Naive thymus-derived CD8-positive, alpha-beta T cell (primary cell): ENCODE measurements around the gene KIF2C. TPM values are rescaled to one million over a fixed set of nuclear protein-coding genes. Genes with fewer than 3 reads are reported as not detected.
"Not testable (repeated sequence)": the region's sequence is repeated elsewhere in the genome, so short reads cannot be mapped to it uniquely, and the experiment has no call there.

ENCODE experiments used
- ATAC-seq, 2 donors: fragments of 150-1000 bp; cut with Tn5 transposase in 1 of 2; sonication (Bioruptor Pico), chemical (Tn5 transposase) in 1 of 2; 1 replicate in 1 of 2; 2 replicates in 1 of 2; pipeline ENCODE4 v1.10.0; 2021; ENCODE audit warnings: mild to moderate bottlenecking in 2 of 2, moderate library complexity in 2 of 2
- POLR2A ChIA-PET: fragments of 350-600 bp; sonication (Branson Sonifier 250); formaldehyde crosslinking; loops from one replicate; lab custom pipeline; 2021; ENCODE audit warnings: antibody characterized with exemption; lab: Charles Lee
- DNase-seq, 10 donors: peaks; one replicate each; pipeline versions ENCODE4 v3.0.0 to v3.0.0-alpha.2; 2020 to 2022
- H3K27ac Mint-ChIP-seq, 10 donors: one replicate each; pipeline ENCODE4 v1.8.0; 2020 to 2022; ENCODE audit warnings: mild to moderate bottlenecking in 10 of 10, mixed read lengths in 10 of 10, moderate library complexity in 4 of 10, inconsistent platforms in 1 of 10
- H3K27me3 Mint-ChIP-seq, 5 donors: one replicate each; pipeline ENCODE4 v1.8.0; 2021 to 2022; ENCODE audit warnings: mixed read lengths in 5 of 5
- H3K36me3 Mint-ChIP-seq, 3 donors: one replicate each; pipeline ENCODE4 v1.8.0; 2020 to 2022; ENCODE audit warnings: mixed read lengths in 3 of 3, mild to moderate bottlenecking in 2 of 3, inconsistent platforms in 1 of 3
- H3K4me1 Mint-ChIP-seq, 4 donors: one replicate each; pipeline ENCODE4 v1.8.0; 2021 to 2022; ENCODE audit warnings: mixed read lengths in 4 of 4
- H3K4me3 Mint-ChIP-seq, 10 donors: one replicate each; pipeline ENCODE4 v1.8.0; 2020 to 2022; ENCODE audit warnings: mild to moderate bottlenecking in 10 of 10, mixed read lengths in 10 of 10, moderate library complexity in 6 of 10, inconsistent platforms in 1 of 10
- H3K9me3 Mint-ChIP-seq, 9 donors: one replicate each; pipeline ENCODE4 v1.8.0; 2020 to 2022; ENCODE audit warnings: mixed read lengths in 9 of 9, mild to moderate bottlenecking in 3 of 9, inconsistent platforms in 1 of 9, moderate library complexity in 1 of 9
- polyA plus RNA-seq, 3 donors: library from polyadenylated mRNA; unstranded; fragments of 300-500 nt; fragmentation: Illumina TruSeq; gene quantifications; one replicate each; pipeline ENCODE4 v1.2.3, GENCODE V29; 2021
- total RNA-seq, 8 experiments: library from RNA in 2 of 8; stranded (reverse) in 2 of 8; gene quantifications; one replicate each; pipeline ENCODE4 v1.2.3 and lab custom pipeline; 2021 to 2026

Gene KIF2C
- total and polyA plus RNA-seq, 5 experiments from 2014 or later: 0.40 to 0.91 (median 0.41) TPM

DNA sequence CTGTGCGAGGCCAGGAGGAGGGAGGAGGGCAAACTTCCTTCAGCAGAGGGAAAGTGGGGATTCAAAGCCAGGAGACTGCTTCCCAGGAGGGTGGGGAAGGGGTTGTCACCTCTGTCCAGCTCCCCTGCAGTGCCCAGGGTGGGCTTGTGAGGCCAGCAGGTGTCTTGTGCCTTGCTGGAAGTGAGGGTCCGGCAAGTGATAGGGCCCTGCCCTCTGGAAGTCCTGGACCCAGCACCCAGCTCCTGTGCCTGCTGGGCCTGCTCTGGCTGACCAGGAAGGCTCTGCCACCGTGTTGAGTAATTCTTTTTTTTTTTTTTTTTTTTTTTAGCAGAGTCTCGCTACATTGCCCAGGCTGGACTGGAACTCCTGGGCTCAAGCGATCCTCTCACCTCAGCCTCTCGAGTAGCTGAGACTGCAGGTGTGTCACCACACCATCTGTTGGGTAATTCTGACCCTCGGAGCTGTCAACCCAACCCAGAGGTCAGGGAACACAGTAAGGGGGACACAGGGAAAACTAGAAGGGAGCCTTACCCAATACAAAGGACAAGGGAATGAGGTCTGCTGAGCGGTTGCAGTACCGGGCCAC, 47.3 kb downstream of the KIF2C start:
- Mint-ChIP-seq H3K27ac (peak overlapping the region; percentile 35 to 95 (median 88)), H3K9me3 (no peaks in the 10 kb centered on the region), H3K36me3 (peaks cover 0 to 4% (median 0%) of the 10 kb centered on the region in 3 donors), H3K4me1 (peaks cover 16 to 34% (median 29%) of the 10 kb centered on the region in 4 donors), H3K4me3 (peak overlapping the region; percentile 69 to 84 (median 80)), H3K27me3 (no peaks in the 10 kb centered on the region)
- DNase-seq: no peak
- POLR2A ChIA-PET: interaction anchor here (0.5 to 11.9 kb wide), 11 partner anchors 11 to 1560 kb away, joined by 3 to 100 read pairs (median 19); partner anchors contain the start of genes BTBD19, DYNLT4, HECTD3 and PLK3
- no peak for ATAC-seq

- H3K9me3 Mint-ChIP-seq: no peaks in the 10 kb centered on the region
- H3K4me3 Mint-ChIP-seq: peak overlapping the region in 1 of 10 donors; percentile 10
- DNase-seq (no peak), ATAC-seq (no peak)
- H3K36me3 Mint-ChIP-seq: no peaks in the 10 kb centered on the region
- no peaks in the 10 kb centered on the region for H3K27me3 Mint-ChIP-seq
- H3K27ac Mint-ChIP-seq: peak overlapping the region in 1 of 10 donors; percentile 7
- POLR2A ChIA-PET: interaction anchor here (0.6 to 11.9 kb wide), 10 partner anchors 12 to 1560 kb away, joined by 3 to 100 read pairs (median 20); partner anchors contain the start of genes BTBD19, DYNLT4, EIF2B3 and HECTD3
- peaks cover 16 to 34% (median 29%) of the 10 kb centered on the region in 4 donors for H3K4me1 Mint-ChIP-seq
These were observed 47.9 kb downstream of the KIF2C start for GRCh38 chr1:44787506-44787905.

GRCh38 chr1:44788120-44788860, 48.7 kb downstream of the KIF2C start, which contains the start of gene BEST4:
TSS of gene BEST4 (minus strand) at chr1:44788170. CDS start at chr1:44787705, 465 bp downstream.
- no peaks in the 10 kb centered on the region for H3K36me3 Mint-ChIP-seq
- no peak for DNase-seq
- H3K4me1 Mint-ChIP-seq: peaks cover 16 to 29% (median 28%) of the 10 kb centered on the region in 4 donors
- H3K9me3 Mint-ChIP-seq: no peaks in the 10 kb centered on the region
- no peaks in the 10 kb centered on the region for H3K27me3 Mint-ChIP-seq
- ATAC-seq: no peak
- peak within 1 kb of the TSS in 4 of 10 donors; percentile 20 to 89 (median 24) for H3K27ac Mint-ChIP-seq
- POLR2A ChIA-PET: interaction anchor here (0.6 to 11.9 kb wide), 9 partner anchors 12 to 198 kb away, joined by 3 to 100 read pairs (median 5); partner anchors contain the start of genes BTBD19, EIF2B3, PLK3 and RPS8
- H3K4me3 Mint-ChIP-seq: peak within 1 kb of the TSS in 2 of 10 donors; percentile 10 to 26

- Mint-ChIP-seq H3K9me3 (no peaks in the 10 kb centered on the region), H3K36me3 (no peaks in the 10 kb centered on the region), H3K4me1 (peaks cover 4 to 5% (median 4%) of the 10 kb centered on the region in 4 donors), H3K27ac (peak overlapping the region in 3 of 10 donors; percentile 3 to 70 (median 65)), H3K4me3 (no peak overlapping the region), H3K27me3 (no peaks in the 10 kb centered on the region)
- DNase-seq (no peak), ATAC-seq (no peak)
- POLR2A ChIA-PET: interaction anchor here (0.8 to 11.9 kb wide), 5 partner anchors 9 to 512 kb away, joined by 3 to 100 read pairs (median 4); partner anchors contain the start of genes HECTD3 and PLK3
These were observed 51.5 kb downstream of the KIF2C start for GRCh38 chr1:44790968-44791801.

- Mint-ChIP-seq H3K9me3 (no peaks in the 10 kb centered on the region), H3K4me1 (no peaks in the 10 kb centered on the region), H3K27me3 (no peaks in the 10 kb centered on the region), H3K27ac (peak overlapping the region in 2 of 10 donors; percentile 34 to 37), H3K36me3 (no peaks in the 10 kb centered on the region), H3K4me3 (peak overlapping the region in 1 of 10 donors; percentile 32)
- ATAC-seq: no peak
- POLR2A ChIA-PET: interaction anchor here (0.8 to 11.9 kb wide), 4 partner anchors 21 to 65 kb away, joined by 3 to 100 read pairs (median 4); partner anchors contain the start of gene RNU5D-1
- no peak for DNase-seq
These were observed 53.3 kb downstream of the KIF2C start for GRCh38 chr1:44792736-44793502.

DNA sequence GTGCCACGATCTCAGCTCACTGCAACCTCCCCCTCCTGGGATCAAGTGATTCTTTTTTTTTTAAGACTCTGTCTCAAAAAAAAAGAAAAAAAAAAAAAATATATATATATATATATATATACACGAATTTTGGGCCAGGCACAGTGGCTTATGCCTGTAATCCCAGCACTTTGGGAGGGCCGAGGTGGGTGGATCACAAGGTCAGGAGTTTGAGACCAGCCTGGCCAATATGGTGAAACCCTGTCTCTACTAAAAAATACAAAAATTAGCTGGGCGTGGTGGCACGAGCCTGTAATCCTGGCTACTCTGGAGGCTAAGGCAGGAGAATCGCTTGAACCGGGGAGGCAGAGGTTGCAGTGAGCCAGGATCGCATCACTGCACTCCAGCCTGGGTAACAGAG, 58.2 kb downstream of the KIF2C start:
- POLR2A ChIA-PET: interaction anchor here (0.8 to 16.4 kb wide), 3 partner anchors 14 to 77 kb away, joined by 3 to 590 read pairs (median 413); partner anchors contain the start of genes BTBD19 and DYNLT4
- DNase-seq: peak in 1 of 10 donors; percentile 13
- H3K4me3 Mint-ChIP-seq: not testable (repeated sequence)

DNA sequence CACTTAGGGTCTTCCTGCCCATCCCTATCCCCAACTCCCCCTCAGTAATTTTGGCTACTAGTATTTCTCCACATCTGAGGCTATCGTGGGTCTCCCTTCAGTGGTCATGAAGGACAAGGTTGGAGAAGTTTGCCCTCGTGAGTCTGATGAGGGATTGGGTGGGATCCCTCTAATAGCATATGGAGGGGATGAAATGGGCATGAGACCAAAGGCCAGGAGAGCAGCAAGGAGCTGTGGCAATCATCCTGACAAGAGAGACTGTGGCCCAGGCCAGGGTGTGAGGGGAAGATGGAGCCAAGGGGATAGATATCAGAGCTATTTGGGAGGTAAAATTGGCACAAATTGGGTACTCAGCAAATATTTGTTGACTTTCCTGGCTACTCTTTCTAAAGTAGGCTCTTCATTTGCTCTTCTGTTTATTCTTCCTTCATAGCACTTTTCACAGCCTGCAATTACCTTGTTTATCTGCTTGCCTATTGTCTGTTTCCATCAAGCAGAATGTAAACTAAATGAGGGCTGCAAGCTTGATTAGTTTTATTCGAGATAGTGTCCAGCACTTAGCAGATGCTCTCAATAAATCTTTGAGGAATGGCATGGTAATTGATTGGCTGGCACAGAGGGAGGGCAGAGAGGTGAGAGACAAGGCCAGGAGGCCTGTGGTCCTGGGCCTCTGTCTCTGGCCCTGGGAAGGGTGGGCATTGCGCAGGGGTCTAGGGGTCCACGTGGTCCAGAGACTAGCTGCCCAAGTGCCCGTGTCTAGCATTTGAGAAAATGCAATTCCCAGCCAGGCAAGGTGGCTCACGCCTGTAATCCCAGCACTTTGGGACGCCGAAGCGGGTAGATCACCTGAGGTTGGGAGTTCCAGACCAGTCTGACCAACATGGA, 59.1 kb downstream of the KIF2C start:
- DNase-seq: peak in 1 of 10 donors; percentile 54
- Mint-ChIP-seq H3K27me3 (no peaks in the 10 kb centered on the region), H3K4me1 (peaks cover 16 to 39% (median 35%) of the 10 kb centered on the region in 4 donors), H3K36me3 (peaks cover 4 to 15% (median 10%) of the 10 kb centered on the region in 3 donors), H3K27ac (peak overlapping the region; percentile 86 to 99 (median 98)), H3K9me3 (no peaks in the 10 kb centered on the region), H3K4me3 (peak overlapping the region in 6 of 10 donors; percentile 26 to 99 (median 58))
- ATAC-seq: no peak
- POLR2A ChIA-PET: interaction anchor here (0.7 to 16.4 kb wide), 11 partner anchors 9 to 213 kb away, joined by 3 to 590 read pairs (median 28); partner anchors contain the start of genes BEST4, BTBD19, DYNLT4 and HECTD3

More for the DNA sequence above, 58.2 kb downstream of the KIF2C start:
- peak overlapping the region in 5 of 10 donors; percentile 39 to 89 (median 78) for H3K27ac Mint-ChIP-seq
- ATAC-seq, H3K36me3 Mint-ChIP-seq, H3K27me3 Mint-ChIP-seq, H3K9me3 Mint-ChIP-seq: not testable (repeated sequence)
- H3K4me1 Mint-ChIP-seq: peaks cover 11 to 31% (median 27%) of the 10 kb centered on the region in 4 donors

GRCh38 chr1:44799770-44800584, 60.3 kb downstream of the KIF2C start, which contains the start of gene PLK3:
TSS of gene PLK3 (plus strand) at chr1:44800377. CDS start at chr1:44800464, 87 bp downstream.
- POLR2A ChIA-PET: interaction anchor here (0.6 to 16.4 kb wide), 28 partner anchors 9 to 889 kb away, joined by 3 to 590 read pairs (median 10); partner anchors contain the start of genes BEST4, BTBD19, CCDC163 and DYNLT4

GRCh38 chr1:44801491-44802305, 62.1 kb downstream of the KIF2C start:
- Mint-ChIP-seq H3K36me3 (peaks cover 4 to 36% (median 22%) of the 10 kb centered on the region in 3 donors), H3K9me3 (no peaks in the 10 kb centered on the region), H3K27me3 (no peaks in the 10 kb centered on the region), H3K4me1 (peaks cover 19 to 57% (median 48%) of the 10 kb centered on the region in 4 donors), H3K4me3 (peak overlapping the region; percentile 72 to 99 (median 94)), H3K27ac (peak overlapping the region; percentile 89 to 99 (median 98))
- ATAC-seq (peak in 1 of 2 donors; percentile 7), DNase-seq (peak in 5 of 10 donors; percentile 32 to 65 (median 48))
- POLR2A ChIA-PET: interaction anchor here (1.2 to 16.4 kb wide), 17 partner anchors 10 to 698 kb away, joined by 3 to 590 read pairs (median 19); partner anchors contain the start of genes BEST4, BTBD19, CCDC163 and DYNLT4

More at GRCh38 chr1:44799770-44800584, 60.3 kb downstream of the KIF2C start, which contains the start of gene PLK3:
- H3K9me3 Mint-ChIP-seq: no peaks in the 10 kb centered on the region
- no peaks in the 10 kb centered on the region for H3K27me3 Mint-ChIP-seq
- H3K27ac Mint-ChIP-seq: peak within 1 kb of the TSS; percentile 89 to 99 (median 99)
- H3K4me3 Mint-ChIP-seq: peak within 1 kb of the TSS; percentile 72 to 99 (median 97)
- peaks cover 17 to 48% (median 45%) of the 10 kb centered on the region in 4 donors for H3K4me1 Mint-ChIP-seq
- peaks cover 4 to 27% (median 17%) of the 10 kb centered on the region in 3 donors for H3K36me3 Mint-ChIP-seq
- DNase-seq (peak; percentile 97 to 99 (median 98)), ATAC-seq (peak; percentile 78 to 81)
